Activated CD8-positive, alpha-beta memory T cell treated with anti-CD3 and anti-CD28 coated beads for 1 hour (primary cell): ENCODE results near the gene LHFPL2.
"Not testable (repeated sequence)": the region's sequence is repeated elsewhere in the genome, so short reads cannot be mapped to it uniquely, and the experiment has no call there.

Experiments
- DNase-seq, 2 donors: peaks; one replicate each; pipeline ENCODE4 v3.0.0-alpha.2; 2020; ENCODE audit warnings: low read depth in 1 of 2; ENCODE audit errors: extremely low read depth in 1 of 2

Gene LHFPL2

GRCh38 chr5:78622302-78622971 lies 26.1 kb downstream of the LHFPL2 start:
- no peak for DNase-seq

DNA sequence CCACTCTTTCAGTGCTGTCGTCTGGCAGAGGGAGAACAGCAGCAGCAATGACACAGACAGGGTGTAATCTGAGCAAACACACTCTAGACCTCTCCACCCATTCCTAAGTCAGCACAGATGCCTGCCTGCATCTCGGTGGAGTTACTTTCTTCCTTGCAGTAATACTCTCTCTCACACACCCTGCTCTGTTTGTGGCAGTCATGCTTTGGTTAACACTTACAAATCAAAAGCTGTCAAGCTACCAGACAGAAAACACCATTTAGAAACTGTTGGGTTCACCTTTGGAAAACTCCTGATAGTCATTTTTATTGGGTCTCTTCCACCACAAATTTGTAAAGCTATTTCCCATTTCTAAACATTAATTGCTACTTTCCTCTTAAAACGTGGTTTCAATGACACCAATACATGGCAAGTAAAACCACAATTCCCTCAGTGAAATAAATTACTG lies 27.3 kb downstream of the LHFPL2 start:
- DNase-seq = no peak

DNA sequence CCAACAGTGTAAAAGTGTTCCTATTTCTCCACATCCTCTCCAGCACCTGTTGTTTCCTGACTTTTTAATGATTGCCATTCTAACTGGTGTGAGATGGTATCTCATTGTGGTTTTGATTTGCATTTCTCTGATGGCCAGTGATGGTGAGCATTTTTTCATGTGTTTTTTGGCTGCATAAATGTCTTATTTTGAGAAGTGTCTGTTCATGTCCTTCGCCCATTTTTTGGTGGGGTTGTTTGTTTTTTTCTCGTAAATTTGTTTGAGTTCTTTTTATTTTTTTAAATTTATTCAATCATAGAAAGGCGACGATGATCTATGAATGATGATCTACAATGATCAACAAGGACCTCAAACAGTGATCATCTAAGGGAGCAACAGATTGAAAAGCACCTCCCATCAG lies 28.5 kb downstream of the LHFPL2 start:
- not testable (repeated sequence) for DNase-seq

DNA sequence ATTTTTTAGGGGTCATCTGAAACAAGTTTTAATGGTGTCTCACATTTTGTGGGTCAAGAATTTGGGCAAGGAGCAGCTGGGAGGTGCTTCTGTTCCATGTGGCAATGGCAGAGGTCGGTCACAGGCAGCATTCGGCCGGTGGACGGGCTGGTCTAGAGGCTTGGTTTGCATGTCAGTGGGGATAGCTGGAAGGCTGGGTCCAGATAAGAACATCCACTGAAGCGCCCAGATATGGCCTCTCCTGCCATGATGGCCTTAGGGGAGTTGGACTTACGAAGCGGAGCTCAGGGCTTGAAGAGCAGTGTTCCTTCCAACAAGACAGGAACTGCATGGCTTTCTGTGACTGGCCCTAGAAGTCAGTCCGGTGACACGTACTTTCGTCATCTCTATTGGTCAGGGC lies 30.3 kb downstream of the LHFPL2 start:
- DNase-seq = no peak

DNA sequence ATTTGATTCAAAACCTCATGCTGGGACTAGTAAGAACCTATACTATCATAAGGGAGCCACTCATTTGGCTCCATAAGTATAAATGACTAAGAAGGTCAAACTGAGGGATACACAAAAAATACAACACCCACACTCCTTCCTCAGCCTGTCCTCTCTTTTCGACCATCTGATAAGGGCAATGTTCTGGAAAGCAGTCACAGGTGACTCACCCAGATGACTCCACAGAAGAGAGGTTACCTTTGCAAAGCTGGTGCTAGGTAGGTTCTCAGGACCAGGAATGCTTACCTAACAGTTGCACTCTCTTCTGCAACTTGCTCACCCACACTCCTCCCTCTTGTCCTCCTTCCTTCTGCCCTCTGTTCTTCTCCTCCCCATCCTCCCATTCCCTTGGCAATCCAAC lies 32.9 kb downstream of the LHFPL2 start:
- no peak for DNase-seq

DNA sequence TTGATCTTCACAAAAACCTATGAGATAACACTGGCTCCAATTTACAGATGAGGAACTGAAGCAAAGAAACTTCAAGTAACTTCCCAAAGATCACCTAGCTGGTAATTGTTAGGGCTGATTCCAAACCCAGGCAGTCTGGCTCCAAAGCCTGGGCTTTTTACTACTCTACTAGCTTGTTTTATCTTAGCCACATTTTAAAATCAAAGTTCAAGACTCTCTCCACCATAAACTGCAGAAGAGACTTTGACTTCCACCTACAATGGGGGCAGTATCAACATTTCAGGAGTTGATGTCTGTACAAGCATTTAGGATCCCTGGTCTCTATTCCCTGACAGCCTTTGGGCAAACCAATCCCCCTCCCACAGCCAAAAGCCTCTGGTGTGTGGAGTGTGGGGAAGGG lies 33.8 kb downstream of the LHFPL2 start:
- no peak for DNase-seq

- no peak for DNase-seq
Measured at GRCh38 chr5:78613756-78614155, 34.8 kb downstream of the LHFPL2 start.

DNA sequence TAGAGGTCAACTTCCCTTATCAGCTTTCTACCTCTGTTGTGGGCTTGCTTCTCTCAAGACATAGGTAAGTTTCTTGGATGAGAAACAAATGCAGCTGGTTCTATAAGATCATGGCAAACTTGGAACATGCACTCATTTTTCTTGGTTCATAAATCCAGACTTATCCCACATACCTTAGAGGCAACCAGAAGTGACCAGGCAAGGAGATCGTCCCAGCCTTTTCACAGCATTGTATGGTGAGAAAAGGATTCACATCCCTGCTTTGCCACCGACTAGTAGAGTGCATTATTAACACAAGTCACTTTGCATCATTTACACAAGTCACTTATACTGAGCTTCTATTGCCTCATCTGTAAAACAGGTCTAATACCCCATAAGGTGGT lies 35.4 kb downstream of the LHFPL2 start:
- no peak for DNase-seq

DNA sequence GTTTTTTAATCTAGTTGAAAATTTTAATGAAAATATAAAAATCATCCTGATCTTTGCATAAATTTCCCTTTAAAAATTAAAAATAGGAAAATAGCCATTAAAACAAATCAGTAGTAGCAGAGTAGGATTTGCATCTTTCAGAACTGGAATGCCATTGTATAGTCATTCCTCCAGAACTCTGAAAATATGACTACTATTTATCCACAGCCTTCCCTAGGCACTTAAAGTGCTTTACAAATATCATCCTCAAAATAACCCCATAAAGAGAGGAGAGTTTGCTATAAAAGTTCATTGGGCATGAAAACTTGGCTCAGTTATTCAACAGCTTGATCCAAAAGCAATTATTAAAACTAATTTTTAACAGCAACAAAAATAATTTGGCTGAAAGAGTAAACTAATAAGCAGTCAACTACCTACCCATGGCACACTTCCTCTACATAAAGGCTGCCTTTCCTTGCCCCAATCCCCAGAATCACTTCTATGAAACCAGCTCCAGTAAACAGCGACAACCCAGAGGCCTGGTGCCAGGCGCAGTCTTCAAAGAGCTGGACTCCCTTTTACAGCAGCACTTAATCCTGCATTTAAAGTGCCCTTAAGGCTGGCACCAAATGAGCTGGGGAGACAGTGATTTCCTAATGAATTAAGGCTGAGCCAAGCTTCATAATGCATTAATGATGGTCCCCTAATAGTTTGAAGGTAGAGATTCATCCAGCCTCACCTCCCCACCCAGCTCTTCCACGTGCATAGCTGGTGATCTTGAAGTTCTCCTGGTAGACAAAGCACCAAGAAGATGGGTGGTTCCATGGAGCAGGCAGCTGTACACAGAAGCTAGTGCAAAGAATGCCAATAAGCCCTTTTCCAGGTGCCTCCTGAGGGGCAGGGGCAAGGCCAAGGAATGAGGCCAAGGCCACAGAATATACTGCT lies 36.1 kb downstream of the LHFPL2 start:
- no peak for DNase-seq

DNA sequence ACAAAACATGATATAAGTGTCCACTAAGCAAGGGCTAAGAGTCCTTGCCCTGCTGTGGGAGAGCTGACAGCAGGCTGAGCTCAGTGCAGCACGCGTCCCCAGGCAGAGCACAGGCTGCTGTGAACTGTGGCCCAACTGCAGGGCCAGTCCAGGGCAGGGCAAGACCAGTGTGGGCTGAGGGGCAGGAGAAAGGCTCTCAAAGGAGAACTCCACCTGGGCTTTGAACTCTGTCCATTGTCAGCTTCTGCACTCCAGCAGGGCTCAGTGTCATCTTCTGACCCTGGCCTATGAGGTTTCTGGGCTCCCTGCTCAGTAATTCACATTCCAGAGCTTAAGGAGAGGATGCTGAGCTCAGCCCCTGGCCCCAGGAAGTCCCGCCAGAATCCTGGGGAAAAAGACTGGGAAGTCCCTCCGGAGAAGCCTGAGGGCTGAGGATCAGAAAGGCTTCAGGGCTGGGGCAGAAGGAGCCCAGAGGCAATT lies 37.4 kb downstream of the LHFPL2 start:
- DNase-seq = no peak

GRCh38 chr5:78610636-78611035 lies 37.9 kb downstream of the LHFPL2 start:
- DNase-seq = no peak

DNA sequence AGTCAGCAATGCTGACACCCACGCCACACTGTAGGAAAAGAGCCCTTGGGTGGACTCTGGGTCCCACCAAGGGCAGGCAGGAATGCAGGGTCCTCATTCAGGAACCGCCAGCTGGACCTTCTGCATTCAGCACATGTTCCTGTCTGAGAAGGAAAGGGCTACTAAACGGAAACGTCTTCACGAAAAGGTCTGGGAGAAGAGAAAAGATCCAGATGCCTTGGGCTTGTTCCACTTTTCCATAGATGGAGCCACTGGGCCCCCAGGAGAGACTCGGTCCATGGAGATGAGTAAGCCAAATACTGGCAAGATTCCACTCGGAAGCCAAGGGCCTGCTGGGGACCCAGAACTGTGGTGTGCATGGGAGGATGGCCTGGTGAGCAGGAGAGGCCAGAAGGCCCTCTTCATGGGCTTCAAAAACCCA lies 38.4 kb downstream of the LHFPL2 start:
- DNase-seq = no peak

DNA sequence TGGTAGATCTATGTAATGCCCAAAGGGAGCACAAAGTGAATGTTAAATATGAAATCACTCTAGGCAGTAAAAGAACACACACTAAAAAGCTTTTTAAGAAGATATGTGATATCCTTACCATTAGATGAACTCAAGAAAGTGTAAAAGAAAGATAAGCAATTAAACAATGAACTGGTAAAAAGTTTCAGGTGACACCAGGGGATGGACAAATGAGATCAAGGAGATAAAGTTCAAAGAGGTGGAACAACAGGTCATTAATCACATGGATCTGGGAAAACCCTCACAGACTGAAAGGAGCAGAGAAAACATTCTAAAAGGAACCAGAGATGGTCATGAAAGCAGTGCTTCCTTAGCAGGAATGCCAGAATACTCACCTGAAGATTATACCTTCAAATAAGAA lies 40.7 kb downstream of the LHFPL2 start:
- no peak for DNase-seq

- no peak for DNase-seq
Measured at GRCh38 chr5:78606241-78606640, 42.3 kb downstream of the LHFPL2 start.

GRCh38 chr5:78605611-78606010 lies 43.0 kb downstream of the LHFPL2 start:
- no peak for DNase-seq

DNA sequence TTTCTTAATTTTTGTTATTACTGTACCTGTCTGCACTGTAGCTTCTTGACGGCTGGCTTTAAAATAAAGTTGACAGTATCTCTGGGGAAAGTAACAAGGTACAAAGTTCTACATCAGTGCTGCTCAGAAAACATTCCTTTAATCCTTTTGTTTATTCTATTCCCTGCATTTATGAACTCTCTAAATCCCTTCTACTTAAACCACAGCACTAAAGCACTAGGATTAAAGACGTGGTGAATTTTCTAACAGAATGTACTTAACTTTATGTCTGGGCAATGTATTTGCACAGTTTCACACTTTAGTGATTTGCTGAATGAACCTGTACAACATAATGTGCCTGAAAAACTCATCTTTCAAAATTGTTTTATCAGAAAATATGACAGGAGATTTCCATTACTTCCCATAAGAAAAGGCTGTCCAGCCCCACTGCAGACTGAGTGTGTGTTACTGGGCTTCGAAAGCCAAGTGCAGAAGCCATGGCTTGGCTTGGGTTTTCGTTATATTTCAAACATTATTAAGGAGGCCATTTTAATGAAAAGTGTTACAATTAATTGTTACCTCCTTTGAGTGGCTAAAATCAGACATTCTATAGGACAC lies 43.8 kb downstream of the LHFPL2 start:
- no peak for DNase-seq

DNA sequence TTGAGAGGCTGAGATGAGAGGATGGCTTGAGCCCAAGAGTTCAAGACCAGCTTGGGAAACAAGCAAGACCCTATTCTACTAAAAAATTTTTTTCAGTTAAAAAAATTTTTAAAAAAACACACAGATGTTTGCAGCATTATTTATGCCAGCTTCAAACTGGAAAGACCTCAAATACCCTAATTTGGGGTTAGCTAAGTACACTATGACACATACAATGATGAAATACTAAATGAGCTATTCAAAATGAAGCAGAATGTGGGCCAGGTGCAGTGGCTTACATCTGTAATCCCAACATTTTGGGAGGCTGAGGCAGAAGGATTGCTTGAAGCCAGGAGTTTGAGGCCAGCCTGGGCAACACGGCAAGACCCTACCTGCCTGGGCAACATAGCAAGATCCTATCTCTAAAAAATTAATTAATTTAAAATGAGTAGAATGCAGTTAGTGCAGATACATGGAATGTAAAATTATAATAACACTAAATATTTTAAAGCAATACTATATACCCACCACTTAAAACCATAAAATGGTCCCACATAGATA lies 44.9 kb downstream of the LHFPL2 start:
- DNase-seq = no peak

GRCh38 chr5:78602400-78602799 lies 46.2 kb downstream of the LHFPL2 start:
- DNase-seq = no peak

- DNase-seq = no peak
Measured at GRCh38 chr5:78601559-78602314, 46.8 kb downstream of the LHFPL2 start.

DNA sequence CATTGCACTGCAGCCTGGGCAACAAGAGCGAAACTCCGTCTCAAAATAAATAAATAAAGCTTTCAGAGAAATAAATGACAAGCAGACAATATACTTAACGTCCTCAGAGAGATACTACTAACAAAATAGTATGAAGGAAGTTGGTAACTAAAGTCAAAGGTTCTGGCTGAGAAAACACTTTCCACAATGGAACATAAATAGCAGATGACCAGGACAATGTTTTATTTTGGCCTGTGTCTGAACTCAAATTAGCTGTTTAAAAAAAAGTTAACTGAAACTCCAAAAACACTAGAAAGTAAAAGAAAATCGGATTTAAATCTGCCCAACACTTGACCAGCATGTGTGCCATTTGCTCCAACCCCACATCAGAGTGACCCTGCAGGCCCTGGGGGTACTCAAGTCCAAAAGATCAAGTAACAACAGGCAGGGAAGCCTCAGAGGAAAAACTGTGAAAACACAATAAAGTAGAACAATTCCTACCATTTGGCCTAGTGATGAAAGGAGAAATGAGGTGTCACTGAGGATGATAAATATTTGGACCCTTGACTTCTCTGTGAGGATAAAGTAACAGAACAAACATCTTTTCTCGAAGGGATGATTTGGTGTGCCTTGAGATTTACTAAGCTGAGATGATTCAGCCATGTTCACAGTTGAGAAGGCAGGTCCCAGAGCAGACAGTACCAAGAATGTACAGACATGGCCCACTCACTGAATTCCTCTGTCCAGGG lies 47.7 kb downstream of the LHFPL2 start:
- DNase-seq = no peak
